AG09319 (cell line): Measurements from ENCODE around the gene IL2RA.

Source experiments
- DNase-seq: peaks from one replicate; pipeline ENCODE4 v3.0.0-alpha.2; 2010; ENCODE audit warnings: low read depth; ENCODE audit errors: extremely low read depth
- CTCF ChIP-seq: IDR thresholded peaks from 2 replicates; pipeline ENCODE4 v1.5.1; 2011; ENCODE audit warnings: low read depth, mild to moderate bottlenecking, inconsistent platforms, low read length, moderate library complexity

Gene IL2RA

GRCh38 chr10:6064119-6064518 lies 2.0 kb upstream of the IL2RA start:
- DNase-seq: no peak
- no peak for TF ChIP-seq CTCF

GRCh38 chr10:6061056-6061455 lies 1.1 kb downstream of the IL2RA start:
- TF ChIP-seq CTCF: no peak

GRCh38 chr10:6059506-6059905 lies 2.7 kb downstream of the IL2RA start:
- DNase-seq: no peak
- no peak for TF ChIP-seq CTCF

More at GRCh38 chr10:6061056-6061455, 1.1 kb downstream of the IL2RA start:
- DNase-seq: no peak

GRCh38 chr10:6058682-6059475 lies 3.3 kb downstream of the IL2RA start:
- no peak for DNase-seq
- TF ChIP-seq CTCF: no peak

- no peak for DNase-seq
- TF ChIP-seq CTCF: no peak
These were observed 5.6 kb downstream of the IL2RA start for GRCh38 chr10:6056411-6057135.

GRCh38 chr10:6055929-6056328 lies 6.2 kb downstream of the IL2RA start:
- no peak for DNase-seq
- TF ChIP-seq CTCF: no peak

GRCh38 chr10:6054884-6055283 lies 7.3 kb downstream of the IL2RA start:
- no peak for TF ChIP-seq CTCF
- DNase-seq: no peak
